HG02840 (cell line): ENCODE measurements around the gene KHDC3L.

Experiments used
- ATAC-seq: cut with Tn5 transposase; IDR thresholded peaks from one replicate; pipeline ENCODE4 v1.9.1; 2021; ENCODE audit warnings: mild to moderate bottlenecking, moderate library complexity, moderate number of reproducible peaks; ENCODE audit not compliant: unreplicated experiment, low FRiP score

The KHDC3L gene

GRCh38 chr6:73362358-73362757, at the start of gene KHDC3L:
Gene KHDC3L (plus strand): TSS chr6:73362658. CDS start chr6:73362730, 72 bp downstream.
- ATAC-seq = no peak

GRCh38 chr6:73314577-73315492, 47.6 kb upstream of the KHDC3L start:
- ATAC-seq = no peak

- ATAC-seq = no peak
Observed at GRCh38 chr6:73323323-73323722, 39.1 kb upstream of the KHDC3L start.

- ATAC-seq = no peak
Observed at GRCh38 chr6:73325656-73326055, 36.8 kb upstream of the KHDC3L start.

GRCh38 chr6:73328790-73329189, 33.7 kb upstream of the KHDC3L start:
- no peak for ATAC-seq

- no peak for ATAC-seq
Observed at GRCh38 chr6:73329201-73329600, 33.3 kb upstream of the KHDC3L start.

- ATAC-seq = no peak
Observed at GRCh38 chr6:73339340-73339739, 23.1 kb upstream of the KHDC3L start.

- no peak for ATAC-seq
Observed at GRCh38 chr6:73340048-73340447, 22.4 kb upstream of the KHDC3L start.

- ATAC-seq = no peak
Observed at GRCh38 chr6:73341335-73341734, 21.1 kb upstream of the KHDC3L start.

GRCh38 chr6:73342174-73342573, 20.3 kb upstream of the KHDC3L start:
- ATAC-seq = no peak

- ATAC-seq = no peak
Observed at GRCh38 chr6:73343164-73343563, 19.3 kb upstream of the KHDC3L start.

GRCh38 chr6:73348550-73349204, 13.8 kb upstream of the KHDC3L start:
- no peak for ATAC-seq

GRCh38 chr6:73349311-73349710, 13.1 kb upstream of the KHDC3L start:
- no peak for ATAC-seq

- ATAC-seq = no peak
Observed at GRCh38 chr6:73353636-73354593, 8.5 kb upstream of the KHDC3L start, which contains the start of gene DPPA5. Gene DPPA5 (minus strand): TSS chr6:73354276. CDS start chr6:73354225, 51 bp downstream.

GRCh38 chr6:73362869-73363536, 545 bp downstream of the KHDC3L start:
- ATAC-seq = no peak

- ATAC-seq = no peak
Observed at GRCh38 chr6:73363537-73363875, 1.0 kb downstream of the KHDC3L start.

- no peak for ATAC-seq
Observed at GRCh38 chr6:73364121-73364520, 1.7 kb downstream of the KHDC3L start.

GRCh38 chr6:73364549-73364948, 2.1 kb downstream of the KHDC3L start:
- ATAC-seq = no peak

GRCh38 chr6:73367761-73368355, 5.4 kb downstream of the KHDC3L start:
- no peak for ATAC-seq

GRCh38 chr6:73368675-73369074, 6.2 kb downstream of the KHDC3L start:
- ATAC-seq = no peak
